Heart left ventricle (tissue), 13 donors: ENCODE results near the gene OR3A1.

Experiments
- POLR2A ChIP-seq, 2 donors: fragments of 450-650 bp; IDR thresholded peaks; one replicate each; pipeline ENCODE4 v1.6.1; 2017; ENCODE audit warnings: antibody characterized with exemption in 2 of 2, mild to moderate bottlenecking in 2 of 2, moderate library complexity in 2 of 2
- TF ChIP-seq, protein P1 (sequence below), 12 donors: fragments of 200-600 bp; sonication (generic) in 4 of 12; IDR thresholded peaks; one replicate each; pipeline versions ENCODE4 v1.5.0 to v1.8.0; 2018 to 2022; ENCODE audit warnings: antibody characterized with exemption in 12 of 12, mild to moderate bottlenecking in 5 of 12
- donor health status: ischemic (EF 13 %, LVEDD 7.1; RV severe dilation, severe dysfunction).
- donor health status: DM: no; HTN: yes; CAD: no.
- donor health status: DM: no; HTN: no; CAD: no.
- donor health status: ischemic (EF 25% LVEDD 6.9; RV normal size, moderate dysfunction).
- donor health status: ischemic (EF 25% LVEDD 5.7; RV mildly dilated, moderate dysfunction).
- donor health status: ischemic (EF 35%, LVEDD 5.7; RV mildly dilated, moderate dysfunction).
- donor health status: nonischemic (EF 11% LVEDD 7.7; RV severe dilation, severe dysfunction).
- donor health status: DM: yes; HTN: yes; CAD: no.
- donor health status: PGD.
- donor health status: ischemic (EF 29% LVEDD 5.4; RV normal size, mild dysfunction).
- donor health status: nonischemic (EF 23%, LVEDD 6.1; RV moderate dilation, normal function).

DNA sequence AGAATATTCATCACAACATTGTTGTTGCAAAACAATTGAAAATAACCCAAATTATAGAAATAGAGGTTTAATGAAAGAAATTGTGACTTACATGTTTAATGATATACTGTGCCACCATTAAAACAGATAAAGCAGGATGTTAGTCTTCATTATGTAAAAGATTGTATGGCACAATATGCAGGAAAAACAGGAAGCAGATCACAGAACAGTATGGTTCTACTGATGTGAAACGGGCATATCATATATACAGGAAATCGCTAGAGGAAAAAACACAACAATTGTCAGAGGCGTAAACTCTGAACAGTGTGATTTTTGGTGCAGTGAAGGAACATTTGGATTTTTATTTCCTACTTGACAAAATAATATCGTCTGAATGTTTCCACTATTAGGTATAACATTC is 22.0 kb downstream of the OR3A1 start:
- TF ChIP-seq, protein P1, sequence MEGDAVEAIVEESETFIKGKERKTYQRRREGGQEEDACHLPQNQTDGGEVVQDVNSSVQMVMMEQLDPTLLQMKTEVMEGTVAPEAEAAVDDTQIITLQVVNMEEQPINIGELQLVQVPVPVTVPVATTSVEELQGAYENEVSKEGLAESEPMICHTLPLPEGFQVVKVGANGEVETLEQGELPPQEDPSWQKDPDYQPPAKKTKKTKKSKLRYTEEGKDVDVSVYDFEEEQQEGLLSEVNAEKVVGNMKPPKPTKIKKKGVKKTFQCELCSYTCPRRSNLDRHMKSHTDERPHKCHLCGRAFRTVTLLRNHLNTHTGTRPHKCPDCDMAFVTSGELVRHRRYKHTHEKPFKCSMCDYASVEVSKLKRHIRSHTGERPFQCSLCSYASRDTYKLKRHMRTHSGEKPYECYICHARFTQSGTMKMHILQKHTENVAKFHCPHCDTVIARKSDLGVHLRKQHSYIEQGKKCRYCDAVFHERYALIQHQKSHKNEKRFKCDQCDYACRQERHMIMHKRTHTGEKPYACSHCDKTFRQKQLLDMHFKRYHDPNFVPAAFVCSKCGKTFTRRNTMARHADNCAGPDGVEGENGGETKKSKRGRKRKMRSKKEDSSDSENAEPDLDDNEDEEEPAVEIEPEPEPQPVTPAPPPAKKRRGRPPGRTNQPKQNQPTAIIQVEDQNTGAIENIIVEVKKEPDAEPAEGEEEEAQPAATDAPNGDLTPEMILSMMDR (IDR thresholded peaks at IDR 0.05) = no peak
- no peak for TF ChIP-seq POLR2A (IDR thresholded peaks at IDR 0.05)
